ENCODE measurements around the gene ZNF217. TPM values are rescaled to one million over a fixed set of nuclear protein-coding genes. Genes with fewer than 3 reads are reported as not detected.
"Not testable (repeated sequence)": the region's sequence is repeated elsewhere in the genome, so short reads cannot be mapped to it uniquely, and the experiment has no call there.

Gene ZNF217
- total RNA-seq, 4 donors from 2014 or later, result 31.2 to 64.8 (median 46.7) TPM

DNA sequence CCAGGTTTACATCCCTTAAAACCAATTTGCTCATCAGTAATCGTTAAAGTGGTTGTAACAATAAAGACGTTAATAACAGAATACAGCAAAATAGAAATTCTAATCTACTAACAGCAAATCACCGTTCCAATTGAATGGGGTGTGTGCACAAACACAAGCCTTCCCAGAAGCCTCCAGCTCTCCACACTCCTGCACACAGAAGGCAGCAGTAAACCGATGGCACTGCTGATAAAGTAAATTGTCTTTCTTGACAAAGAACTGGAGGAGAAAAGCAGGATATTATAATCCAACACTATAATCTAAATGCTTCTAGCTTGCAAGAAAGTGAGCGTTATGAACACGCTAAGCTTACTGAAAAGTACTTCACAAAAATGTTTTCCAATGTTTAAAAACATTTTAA is 7.0 kb downstream of the ZNF217 start:
- WGBS, result 43% methylated on average over 6 of the region's 6 CpGs
- H3K4me3 ChIP-seq, result no peak overlapping the region
- no peak for TF ChIP-seq POLR2AphosphoS5 (IDR thresholded peaks at IDR 0.05)
- TF ChIP-seq, protein P1, sequence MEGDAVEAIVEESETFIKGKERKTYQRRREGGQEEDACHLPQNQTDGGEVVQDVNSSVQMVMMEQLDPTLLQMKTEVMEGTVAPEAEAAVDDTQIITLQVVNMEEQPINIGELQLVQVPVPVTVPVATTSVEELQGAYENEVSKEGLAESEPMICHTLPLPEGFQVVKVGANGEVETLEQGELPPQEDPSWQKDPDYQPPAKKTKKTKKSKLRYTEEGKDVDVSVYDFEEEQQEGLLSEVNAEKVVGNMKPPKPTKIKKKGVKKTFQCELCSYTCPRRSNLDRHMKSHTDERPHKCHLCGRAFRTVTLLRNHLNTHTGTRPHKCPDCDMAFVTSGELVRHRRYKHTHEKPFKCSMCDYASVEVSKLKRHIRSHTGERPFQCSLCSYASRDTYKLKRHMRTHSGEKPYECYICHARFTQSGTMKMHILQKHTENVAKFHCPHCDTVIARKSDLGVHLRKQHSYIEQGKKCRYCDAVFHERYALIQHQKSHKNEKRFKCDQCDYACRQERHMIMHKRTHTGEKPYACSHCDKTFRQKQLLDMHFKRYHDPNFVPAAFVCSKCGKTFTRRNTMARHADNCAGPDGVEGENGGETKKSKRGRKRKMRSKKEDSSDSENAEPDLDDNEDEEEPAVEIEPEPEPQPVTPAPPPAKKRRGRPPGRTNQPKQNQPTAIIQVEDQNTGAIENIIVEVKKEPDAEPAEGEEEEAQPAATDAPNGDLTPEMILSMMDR (IDR thresholded peaks at IDR 0.05), result no peak
- TF ChIP-seq POLR2A (IDR thresholded peaks at IDR 0.05), result no peak
- no peak for TF ChIP-seq EP300 (IDR thresholded peaks at IDR 0.05)
- no peaks in the 10 kb centered on the region for H3K9me3 ChIP-seq
- no peaks in the 10 kb centered on the region for H3K27me3 ChIP-seq
- peaks cover 9% of the 10 kb centered on the region for H3K36me3 ChIP-seq
- H3K4me1 ChIP-seq, result peaks cover 79% of the 10 kb centered on the region
- no peak for DNase-seq (ENCODE audit: low spot score in 2 of 2)
- peak overlapping the region; percentile 19 for H3K27ac ChIP-seq

DNA sequence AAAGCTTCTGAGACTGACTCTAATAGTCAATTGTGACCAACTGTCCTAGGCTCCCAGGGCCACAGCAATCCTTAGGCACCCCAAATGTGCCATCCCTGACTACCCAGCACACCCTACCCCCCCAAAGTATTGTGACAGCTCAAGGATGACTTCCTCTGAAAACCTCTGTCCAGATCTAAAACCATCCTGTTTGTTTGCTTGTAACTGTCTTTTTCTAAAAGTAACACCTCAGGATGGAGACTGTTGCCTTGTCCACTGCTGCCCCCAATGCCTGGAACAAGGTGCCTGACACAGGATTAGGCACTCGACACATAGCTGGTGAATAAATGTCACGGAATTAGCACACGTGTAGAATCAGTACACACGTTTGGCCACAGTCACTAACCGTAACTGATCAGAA is 7.7 kb downstream of the ZNF217 start:
- H3K27ac ChIP-seq, result peak overlapping the region; percentile 51
- WGBS, result 72% methylated on average over 5 of the region's 5 CpGs
- H3K9me3 ChIP-seq, H3K27me3 ChIP-seq, H3K4me3 ChIP-seq: not testable (repeated sequence)
- H3K36me3 ChIP-seq, result peaks cover 16% of the 10 kb centered on the region
- peak in 1 of 2 donors; percentile 9 for DNase-seq (ENCODE audit: low spot score in 2 of 2)
- peaks cover 87% of the 10 kb centered on the region for H3K4me1 ChIP-seq

DNA sequence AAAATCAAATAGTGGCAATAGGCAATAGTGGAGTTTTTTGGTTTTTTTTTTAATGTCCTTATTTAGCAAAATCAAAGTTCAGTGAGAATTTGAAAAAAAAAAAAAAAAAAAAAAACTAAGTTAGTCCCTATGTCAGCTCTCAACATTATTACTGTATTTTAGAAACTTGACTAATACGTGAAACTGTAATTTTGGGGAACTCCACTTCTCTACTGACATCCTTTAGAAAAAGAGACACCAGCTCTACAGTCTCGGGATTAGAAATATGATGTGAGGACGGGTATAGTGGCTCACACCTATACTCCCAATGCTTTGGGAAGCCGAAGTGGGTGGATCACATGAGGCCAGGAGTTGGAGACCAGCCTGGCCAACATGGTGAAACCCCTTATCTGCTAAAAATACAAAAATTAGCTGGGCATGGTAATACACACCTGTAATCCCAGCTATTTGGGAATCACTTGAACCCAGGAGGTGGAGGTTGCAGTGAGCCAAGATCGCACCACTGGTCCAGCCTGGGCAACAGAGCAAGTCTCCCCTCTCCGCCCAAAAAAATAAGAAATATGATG is 8.6 kb downstream of the ZNF217 start:
- H3K4me3 ChIP-seq; DNase-seq (ENCODE audit: low spot score in 2 of 2); H3K9me3 ChIP-seq; H3K27me3 ChIP-seq: not testable (repeated sequence)
- Histone ChIP-seq H3K4me1 (peaks cover 89% of the 10 kb centered on the region), H3K36me3 (peaks cover 17% of the 10 kb centered on the region), H3K27ac (peak overlapping the region; percentile 51)
- WGBS, result 85% methylated on average over 6 of the region's 6 CpGs

DNA sequence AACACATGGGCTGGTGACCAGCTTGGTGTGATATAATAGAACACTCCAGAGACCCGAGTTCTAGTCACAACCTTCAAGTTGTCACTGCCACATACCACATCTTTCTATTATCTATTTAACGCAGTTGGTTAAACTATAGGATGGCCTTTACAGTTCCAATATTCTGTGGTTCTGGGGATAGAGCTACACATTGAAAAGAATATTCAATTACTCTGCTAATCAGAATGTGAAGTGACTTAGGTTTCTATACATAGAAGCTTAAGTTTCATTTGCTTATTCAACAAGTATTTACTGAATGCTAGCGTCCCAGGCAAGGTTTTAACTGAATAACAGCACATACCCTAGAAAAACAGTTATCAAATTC is 9.1 kb downstream of the ZNF217 start:
- H3K27me3 ChIP-seq; H3K9me3 ChIP-seq; H3K4me3 ChIP-seq; DNase-seq (ENCODE audit: low spot score in 2 of 2): not testable (repeated sequence)
- H3K4me1 ChIP-seq, result peaks cover 89% of the 10 kb centered on the region
- H3K27ac ChIP-seq, result peak overlapping the region; percentile 55
- 66% methylated on average over 3 of the region's 3 CpGs for whole genome bisulfite sequencing
- H3K36me3 ChIP-seq, result peaks cover 17% of the 10 kb centered on the region

DNA sequence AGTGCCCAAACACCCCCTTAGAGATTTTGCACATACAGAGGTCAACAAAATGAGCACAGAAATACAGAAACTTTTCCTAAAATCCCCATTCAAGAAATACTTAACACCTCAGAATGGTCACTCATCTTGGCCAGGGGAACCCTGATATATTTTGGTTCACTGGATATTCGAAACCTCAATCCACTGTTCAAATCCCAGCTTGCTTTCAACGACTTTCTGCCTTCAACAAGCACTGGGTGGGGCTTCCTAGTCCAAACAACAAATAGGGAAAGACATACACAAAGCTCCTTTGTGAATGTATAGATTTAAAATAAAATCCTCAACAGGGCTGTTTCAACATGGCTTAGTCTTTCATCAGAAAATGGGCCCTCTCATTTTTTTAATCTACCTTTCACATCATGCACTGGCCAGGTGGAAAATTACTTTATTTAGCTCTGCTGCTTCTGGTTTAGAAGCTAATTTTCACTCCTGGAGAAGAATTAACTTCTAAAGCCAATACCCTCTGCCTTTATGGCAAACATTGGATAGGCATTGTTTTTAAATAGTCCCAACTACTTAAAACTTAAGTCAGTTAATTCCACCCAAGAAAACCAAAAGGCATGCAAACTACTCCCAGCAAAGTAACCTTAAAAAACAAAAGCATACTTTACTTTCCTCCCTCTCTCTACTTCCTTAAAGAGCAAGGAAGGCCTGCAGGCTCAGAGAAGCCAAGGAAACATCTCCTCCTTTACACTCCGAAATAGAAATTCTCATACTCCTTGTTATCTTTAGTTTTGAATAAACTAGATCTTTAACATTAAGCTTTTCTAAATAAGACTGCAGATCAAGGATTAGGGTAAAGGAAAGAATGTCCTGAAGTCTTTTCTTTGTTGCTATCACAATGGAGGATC is 9.7 kb downstream of the ZNF217 start:
- Histone ChIP-seq H3K36me3 (peaks cover 17% of the 10 kb centered on the region), H3K4me1 (peaks cover 91% of the 10 kb centered on the region), H3K27ac (peak overlapping the region; percentile 55)
- DNase-seq (ENCODE audit: low spot score in 2 of 2); H3K4me3 ChIP-seq; H3K27me3 ChIP-seq; H3K9me3 ChIP-seq: not testable (repeated sequence)
- WGBS, result 23% methylated on average over 3 of the region's 3 CpGs

DNA sequence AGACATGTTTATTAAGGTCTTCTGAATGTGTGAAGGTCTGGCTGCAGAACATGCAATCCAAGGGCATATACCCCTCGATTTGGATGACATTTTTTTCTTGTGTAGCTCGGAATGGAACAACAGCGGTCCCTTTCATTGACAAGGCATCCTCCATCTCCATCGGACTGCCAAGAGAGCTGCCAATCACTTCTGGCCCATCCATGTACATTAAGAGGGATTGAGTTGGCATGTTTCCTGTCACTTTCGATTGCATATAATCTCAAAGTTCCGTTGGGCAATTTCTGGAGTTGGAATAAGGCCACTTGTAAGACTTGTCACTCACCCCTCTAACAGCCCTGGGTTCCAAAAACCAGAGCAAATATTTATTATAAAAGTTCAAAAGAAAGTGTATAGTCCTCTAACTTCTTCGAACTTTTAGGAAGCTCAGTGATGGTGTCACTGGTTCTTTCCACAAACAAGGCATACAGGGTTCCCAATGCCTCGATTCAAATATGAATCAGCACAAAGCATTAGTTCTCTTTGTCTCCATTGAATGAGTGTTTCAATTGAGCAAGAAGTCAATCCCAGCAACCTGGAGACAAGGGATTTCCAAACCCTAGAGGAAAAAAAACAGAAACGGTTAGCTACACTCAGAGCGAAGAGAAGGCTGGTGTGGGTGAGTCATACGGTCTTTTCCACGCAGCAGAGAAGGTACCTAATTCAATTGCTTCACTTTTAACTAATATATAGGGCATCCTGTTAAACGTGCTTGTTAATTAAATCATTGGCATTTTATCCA is 10.9 kb downstream of the ZNF217 start:
- Histone ChIP-seq H3K4me1 (peaks cover 89% of the 10 kb centered on the region), H3K27ac (peak overlapping the region; percentile 55), H3K27me3 (no peaks in the 10 kb centered on the region), H3K36me3 (peaks cover 19% of the 10 kb centered on the region), H3K4me3 (peak overlapping the region; percentile 4), H3K9me3 (no peaks in the 10 kb centered on the region)
- peak in 1 of 2 donors; percentile 63 for DNase-seq (ENCODE audit: low spot score in 2 of 2)
- TF ChIP-seq POLR2AphosphoS5 (IDR thresholded peaks at IDR 0.05) (peak in 2 of 3 donors; percentile 75 to 83), EP300 (IDR thresholded peaks at IDR 0.05) (no peak)
- 43% methylated on average over 13 of the region's 13 CpGs for WGBS

DNA sequence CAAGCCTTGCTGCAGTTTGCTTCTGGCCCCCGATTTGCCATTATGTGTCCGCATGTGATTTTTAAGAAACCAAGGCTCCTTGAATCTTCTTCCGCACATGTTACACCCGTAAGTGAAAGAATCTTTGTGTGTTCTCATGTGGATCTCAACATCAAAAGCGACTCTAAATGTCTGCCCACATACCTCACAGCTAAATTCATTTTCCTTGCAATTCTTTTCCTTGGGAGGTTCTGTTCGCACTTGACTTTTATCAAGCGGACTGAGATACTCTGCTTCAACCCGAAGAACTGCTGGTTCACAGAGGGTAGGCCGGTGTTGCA is 11.4 kb downstream of the ZNF217 start:
- TF ChIP-seq EP300 (IDR thresholded peaks at IDR 0.05) (no peak), POLR2AphosphoS5 (IDR thresholded peaks at IDR 0.05) (no peak), POLR2A (IDR thresholded peaks at IDR 0.05) (no peak)
- TF ChIP-seq, protein P1 (IDR thresholded peaks at IDR 0.05), result no peak
- WGBS, result 86% methylated on average over 9 of the region's 9 CpGs
- H3K36me3 ChIP-seq, result peaks cover 23% of the 10 kb centered on the region
- no peaks in the 10 kb centered on the region for H3K27me3 ChIP-seq
- H3K9me3 ChIP-seq, result no peaks in the 10 kb centered on the region
- no peak for DNase-seq (ENCODE audit: low spot score in 2 of 2)
- peaks cover 87% of the 10 kb centered on the region for H3K4me1 ChIP-seq
- peak overlapping the region; percentile 4 for H3K4me3 ChIP-seq
- peak overlapping the region; percentile 55 for H3K27ac ChIP-seq
